HG02798 (cell line): Measurements from ENCODE around the gene GNB1L.
"Not testable (repeated sequence)": the region's sequence is repeated elsewhere in the genome, so short reads cannot be mapped to it uniquely, and the experiment has no call there.

Experiments
- ATAC-seq: cut with Tn5 transposase; IDR thresholded peaks from one replicate; pipeline ENCODE4 v1.9.1; 2021; ENCODE audit warnings: mild to moderate bottlenecking; ENCODE audit not compliant: unreplicated experiment, poor library complexity

GNB1L gene

DNA sequence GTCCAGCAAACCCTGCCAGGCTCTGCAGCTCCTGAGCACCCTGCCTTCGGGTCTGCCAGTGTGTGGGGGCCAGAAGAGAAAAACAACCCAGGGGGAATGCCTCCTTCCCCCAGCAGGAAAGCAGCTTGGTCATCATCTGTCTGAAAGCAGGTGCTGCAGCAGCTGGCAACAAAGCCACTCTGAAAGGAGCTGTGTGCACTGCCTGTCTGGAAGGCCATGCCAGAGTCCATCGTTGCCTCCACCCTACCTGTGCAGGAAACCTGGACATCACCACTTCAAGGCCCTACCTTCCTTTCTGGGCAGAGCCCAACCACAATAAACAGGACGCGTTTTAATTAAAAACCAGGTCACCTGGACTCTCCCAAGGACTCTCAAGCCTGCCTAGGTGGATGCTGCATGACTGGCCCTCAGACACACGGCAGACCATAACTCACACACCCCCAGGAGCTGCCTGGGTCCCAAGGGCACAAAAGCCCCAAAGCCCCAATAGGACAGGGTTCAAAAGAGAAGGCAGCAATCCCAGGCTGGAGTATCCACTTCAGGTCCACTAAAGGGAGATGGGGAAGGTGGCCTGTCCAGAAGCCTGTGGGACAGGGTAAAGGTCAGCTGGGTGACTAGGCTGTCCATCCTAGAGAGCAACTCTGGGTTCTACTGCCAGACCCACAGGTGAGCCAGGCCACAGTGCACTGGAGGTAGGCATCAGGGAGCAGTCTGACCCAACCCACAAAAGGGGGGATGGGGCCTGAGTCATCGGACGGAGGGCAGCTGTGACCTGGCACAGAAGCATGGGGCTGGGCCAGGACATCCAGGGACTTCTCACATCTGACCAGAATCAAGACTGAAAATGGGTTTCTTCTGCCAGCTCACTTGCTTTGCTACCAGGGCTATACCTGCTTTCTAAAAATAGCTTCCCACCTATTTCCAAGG, 6.1 kb downstream of the GNB1L start:
- ATAC-seq, result no peak

- ATAC-seq, result no peak
Measured at GRCh38 chr22:19847345-19847632, 7.4 kb downstream of the GNB1L start.

DNA sequence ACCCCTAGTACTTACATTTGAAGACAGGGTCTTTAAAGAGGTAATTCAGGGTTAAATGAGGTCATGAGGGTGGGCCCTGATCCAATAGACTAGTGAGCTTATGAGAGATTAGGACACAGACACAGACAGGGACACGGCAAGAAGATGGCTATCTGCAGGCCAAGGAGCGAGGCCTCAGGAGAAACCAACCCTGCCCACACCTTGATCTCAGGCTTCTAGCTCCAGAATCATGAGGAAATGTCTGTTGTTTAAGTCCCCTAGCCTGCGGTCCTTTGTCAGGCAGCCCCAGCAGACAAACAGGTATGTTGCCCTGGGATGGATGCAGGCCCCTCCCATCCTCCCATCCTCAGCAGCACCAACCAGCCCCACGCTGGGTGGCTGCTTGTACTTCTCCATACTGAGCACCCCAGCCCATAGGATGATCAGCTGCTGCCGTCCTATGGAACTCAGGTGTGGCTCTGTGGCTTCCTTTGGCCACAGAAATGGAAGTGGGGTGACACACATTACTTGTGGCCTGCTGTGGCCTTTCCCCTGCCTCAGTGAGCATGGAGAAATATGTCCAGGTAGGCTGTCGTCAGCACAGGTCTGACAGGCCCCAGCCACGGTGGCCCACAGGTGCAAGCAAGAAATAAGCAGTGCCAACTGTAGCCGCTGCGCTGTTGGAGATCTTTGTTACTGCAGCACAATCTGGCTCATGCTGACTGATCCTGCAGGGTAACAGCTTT, 7.9 kb downstream of the GNB1L start:
- no peak for ATAC-seq

DNA sequence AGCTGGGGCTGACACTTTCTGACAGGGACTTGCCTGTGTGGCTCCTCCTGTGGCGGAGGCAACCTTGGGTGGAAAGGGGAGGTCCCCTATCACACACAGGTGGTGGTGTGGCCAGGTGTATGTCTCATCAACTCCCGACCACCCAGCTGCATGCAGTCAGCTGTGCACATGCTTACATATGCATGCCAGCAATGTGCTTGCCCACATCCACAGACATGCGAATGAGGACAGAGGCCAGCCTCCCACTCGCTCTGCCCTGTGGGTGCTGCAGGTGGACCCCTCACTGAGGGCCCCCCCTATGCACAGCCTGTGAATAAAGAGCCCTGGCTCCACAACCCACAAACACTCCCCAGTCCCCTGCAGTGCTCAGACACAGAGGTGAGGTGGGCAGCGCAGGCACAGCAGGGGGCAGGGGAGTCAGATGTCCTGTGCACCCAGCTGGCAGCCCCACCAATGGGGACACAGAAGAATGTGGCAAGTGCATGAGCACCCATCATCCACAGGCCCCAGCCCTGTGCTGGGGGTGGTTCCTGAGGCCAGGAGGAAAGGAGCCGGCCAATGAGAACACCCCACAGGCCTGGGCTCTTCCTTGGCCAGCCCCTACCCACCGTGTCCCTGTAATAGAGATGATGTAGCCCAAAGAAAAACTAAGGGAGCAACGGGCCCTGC, 9.5 kb downstream of the GNB1L start:
- ATAC-seq, result no peak

DNA sequence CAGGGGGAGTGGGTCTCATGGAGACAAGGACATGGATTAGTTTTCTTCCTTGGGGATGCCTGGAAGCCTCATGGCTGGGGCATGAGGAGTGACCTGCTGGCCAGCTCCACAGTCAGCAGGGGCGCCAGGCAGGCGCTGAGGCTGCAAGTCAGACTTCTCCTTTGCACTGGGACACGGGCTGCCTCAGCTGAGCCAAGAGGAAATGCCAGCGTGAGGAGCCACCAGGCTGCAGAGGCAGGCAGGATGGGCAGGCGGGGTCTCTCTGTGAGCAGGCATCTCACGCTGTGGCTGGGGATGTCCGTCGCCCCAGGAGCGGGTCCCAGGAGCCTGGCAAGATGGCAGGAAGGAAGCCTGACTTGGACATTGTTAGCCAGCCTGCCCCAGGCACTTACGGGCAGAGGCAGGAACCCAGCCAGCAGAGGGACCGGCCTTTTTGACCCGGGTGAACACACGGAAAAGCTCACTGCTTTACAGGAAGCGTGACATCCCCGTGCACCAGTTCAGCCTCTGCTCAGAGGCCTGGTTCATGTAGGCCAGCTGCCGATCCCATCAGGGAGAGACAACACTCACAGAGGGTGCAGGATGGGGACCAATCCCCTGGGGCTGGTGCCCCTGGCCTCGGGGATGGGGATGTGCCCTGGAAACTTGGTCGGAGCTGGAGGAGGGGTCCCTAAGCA, 10.2 kb downstream of the GNB1L start:
- no peak for ATAC-seq

GRCh38 chr22:19843857-19844376, 10.8 kb downstream of the GNB1L start:
- no peak for ATAC-seq

DNA sequence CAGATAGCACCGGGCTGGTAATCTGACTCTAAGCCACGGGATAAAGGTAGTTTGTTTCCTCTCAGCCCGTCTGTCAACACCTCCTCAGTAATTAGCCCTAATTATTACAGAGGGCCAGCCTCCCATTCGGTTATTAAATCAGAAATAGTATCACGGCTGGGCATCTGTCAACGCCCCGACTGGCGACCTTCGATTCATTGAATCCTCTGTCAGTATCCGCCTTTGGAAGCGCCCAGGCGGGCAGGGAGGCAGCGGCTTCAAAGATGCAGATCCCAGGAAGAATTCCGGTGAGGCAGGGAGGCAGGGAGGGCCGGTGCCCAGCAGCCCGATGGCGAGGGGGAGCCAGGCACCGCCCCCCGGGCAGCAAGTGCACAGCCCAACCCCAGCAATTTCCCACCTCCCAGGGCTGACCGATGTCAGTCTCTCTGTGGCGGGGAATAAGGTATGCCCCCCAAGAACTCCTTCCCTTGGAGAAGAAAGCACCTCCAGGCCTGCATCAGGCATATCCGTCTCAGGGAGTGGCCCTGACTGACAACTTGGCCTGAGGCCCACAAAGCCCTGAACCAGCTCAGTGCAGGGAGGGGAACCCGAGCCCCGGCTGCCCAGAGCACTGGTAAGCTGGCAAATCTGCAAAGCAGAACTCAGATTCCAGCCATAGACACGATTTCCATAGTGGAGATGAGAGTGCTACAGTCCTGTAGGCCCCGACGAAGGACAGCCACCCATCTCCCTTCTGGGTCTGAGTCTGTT, 11.4 kb downstream of the GNB1L start:
- no peak for ATAC-seq

- ATAC-seq, result no peak
Measured at GRCh38 chr22:19842393-19843106, 12.1 kb downstream of the GNB1L start.

GRCh38 chr22:19841641-19842392, 12.9 kb downstream of the GNB1L start:
- no peak for ATAC-seq

DNA sequence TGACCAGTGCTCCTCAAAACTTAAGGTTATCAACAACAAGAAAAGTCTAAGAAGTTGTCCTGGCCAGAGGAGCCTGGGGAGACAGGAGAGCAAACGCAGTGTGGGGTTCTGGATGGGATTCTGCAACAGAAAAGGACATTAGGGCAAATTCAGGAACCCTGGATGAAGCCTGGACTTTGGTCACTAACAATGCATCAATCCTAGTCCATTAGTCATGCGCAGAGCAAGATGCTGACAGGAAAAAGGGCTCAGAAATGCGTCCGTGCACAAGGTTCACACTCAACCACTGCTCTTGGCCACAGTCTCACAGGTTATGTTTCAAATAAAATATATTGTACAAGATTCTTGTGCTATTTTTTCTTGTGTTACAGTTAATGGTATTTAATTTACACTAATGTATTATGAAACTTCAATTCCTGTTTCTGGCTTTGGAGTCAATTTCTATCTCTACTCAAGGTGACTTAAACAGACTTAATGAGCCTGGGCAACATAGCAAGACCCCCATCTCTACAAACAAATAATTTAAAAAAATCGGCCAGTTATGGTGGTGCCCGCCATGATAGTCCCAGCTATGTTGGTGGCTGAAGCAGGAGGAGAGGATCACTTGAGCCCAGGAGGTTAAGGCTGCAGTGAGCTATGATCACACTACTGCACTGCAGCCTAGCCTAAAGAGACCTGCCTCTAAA, 13.6 kb downstream of the GNB1L start:
- ATAC-seq, result no peak

- ATAC-seq, result no peak
Measured at GRCh38 chr22:19840059-19840458, 14.6 kb downstream of the GNB1L start.

- ATAC-seq, result no peak
Measured at GRCh38 chr22:19837915-19838314, 16.8 kb downstream of the GNB1L start.

DNA sequence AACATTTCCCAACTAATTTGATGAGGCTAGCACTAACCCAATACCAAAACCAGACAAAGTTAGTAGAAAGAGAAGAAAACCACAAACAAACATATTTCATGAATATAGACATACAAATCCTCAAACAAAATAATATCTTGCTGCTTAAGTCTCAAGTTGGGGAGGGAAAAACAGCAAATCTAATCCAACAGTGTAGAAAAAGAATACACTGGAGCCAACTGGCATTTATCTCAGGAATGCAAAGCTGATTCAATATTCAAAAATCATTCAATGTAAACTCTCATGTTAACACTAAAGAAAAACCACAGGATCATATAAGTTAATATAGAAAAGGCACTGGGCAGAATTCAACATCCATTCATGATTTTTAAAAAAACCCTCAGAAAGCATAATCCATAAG, 18.2 kb downstream of the GNB1L start:
- ATAC-seq, result no peak

DNA sequence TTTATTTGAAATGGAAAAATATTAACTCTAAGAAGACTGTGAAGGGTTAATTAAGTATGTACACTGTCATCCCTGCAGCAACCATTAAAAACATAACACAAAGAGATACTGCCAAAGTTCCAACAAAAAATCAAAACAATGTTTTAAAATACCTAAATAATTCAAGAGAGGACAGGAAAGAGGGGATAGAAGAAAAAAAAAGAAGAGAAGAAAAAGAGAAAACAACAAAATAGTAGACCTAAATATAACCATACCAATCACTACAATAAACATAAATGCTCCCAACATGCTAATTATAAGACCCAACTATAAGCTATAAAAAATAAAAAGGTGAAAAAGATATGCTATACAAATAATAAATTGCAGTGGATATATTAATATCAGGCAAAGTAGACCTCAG, 20.1 kb downstream of the GNB1L start:
- ATAC-seq, result no peak

DNA sequence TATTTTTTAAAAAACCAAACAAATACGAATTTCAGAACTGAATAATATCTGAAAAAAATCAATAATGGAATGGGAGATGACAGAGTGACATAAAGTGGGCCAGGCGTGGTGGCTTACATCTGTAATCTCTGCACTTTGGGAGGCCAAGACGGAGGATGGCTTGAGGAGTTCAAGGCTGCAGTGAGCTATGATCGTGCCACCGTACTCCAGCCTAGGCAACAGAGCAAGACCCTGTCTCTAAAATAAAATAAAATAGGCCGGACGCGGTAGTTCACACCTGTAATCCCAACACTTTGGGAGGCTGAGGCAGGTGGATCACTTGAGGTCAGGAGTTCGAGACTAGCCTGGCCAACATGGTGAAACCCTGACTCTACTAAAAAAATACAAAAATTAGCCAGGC, 21.3 kb downstream of the GNB1L start:
- ATAC-seq, result not testable (repeated sequence)

GRCh38 chr22:19832476-19833108, 22.1 kb downstream of the GNB1L start:
- ATAC-seq, result no peak

GRCh38 chr22:19831979-19832378, 22.7 kb downstream of the GNB1L start:
- not testable (repeated sequence) for ATAC-seq
